DMS114 treated with DMSO at 0.1 percent for 48 hours (cell line): Measurements from ENCODE around the gene GLDC.
"Not testable (repeated sequence)": the region's sequence is repeated elsewhere in the genome, so short reads cannot be mapped to it uniquely, and the experiment has no call there.

ENCODE experiments used
- DNase-seq: peaks from one replicate; lab custom pipeline; 2025; ENCODE audit not compliant: unreplicated experiment; lab: John Stamatoyannopoulos, UW

GLDC gene

DNA sequence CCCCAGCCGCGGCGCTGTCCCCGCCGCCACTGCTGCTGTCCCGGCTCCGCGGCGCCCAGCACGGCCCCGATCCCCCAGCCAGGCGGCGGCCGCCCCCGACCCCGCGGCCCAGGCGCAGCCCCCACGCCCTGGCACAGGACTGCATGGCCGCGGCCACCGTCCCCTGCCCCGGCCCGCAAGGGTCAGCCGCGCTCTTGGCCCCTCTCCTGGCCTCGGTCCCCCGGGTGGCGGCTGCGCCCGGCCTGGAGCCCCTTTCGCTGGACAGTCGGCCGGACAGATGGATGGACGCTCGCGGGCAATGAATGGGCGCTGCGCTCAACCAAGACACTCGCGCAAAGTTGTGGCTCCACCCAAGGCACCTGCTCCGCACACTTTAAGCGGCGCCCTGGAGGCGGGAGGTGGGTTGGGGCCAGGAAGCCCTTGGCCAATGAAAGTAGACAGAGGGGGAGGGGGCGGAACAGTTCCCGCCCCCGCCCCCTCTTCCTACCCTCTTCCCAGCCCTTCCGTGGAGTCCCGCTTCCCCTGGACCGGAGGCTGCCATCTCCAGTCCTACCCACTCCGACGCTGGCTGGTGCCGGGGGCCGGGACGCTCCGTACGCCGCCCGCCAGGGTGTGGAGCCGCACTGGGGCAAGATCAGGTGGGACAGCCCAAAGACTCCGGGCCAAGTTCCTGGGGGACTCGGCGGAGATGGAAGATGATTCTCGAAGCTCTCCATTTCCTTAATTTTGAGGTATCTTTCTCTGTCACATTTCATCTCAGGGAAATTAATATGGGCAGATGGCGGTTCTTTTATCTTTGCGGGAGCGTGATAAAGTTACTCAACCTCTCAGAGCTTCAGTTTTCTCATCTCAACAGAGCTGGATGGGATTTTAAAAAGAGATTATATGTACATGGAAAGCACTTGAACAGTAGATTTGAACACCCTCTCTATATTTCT, at the start of gene GLDC:
Gene GLDC (minus strand): TSS at position 375 of the 938 bp plus-strand sequence. CDS start 230 bp downstream, at position 145.
- peak; percentile 68 for DNase-seq

DNA sequence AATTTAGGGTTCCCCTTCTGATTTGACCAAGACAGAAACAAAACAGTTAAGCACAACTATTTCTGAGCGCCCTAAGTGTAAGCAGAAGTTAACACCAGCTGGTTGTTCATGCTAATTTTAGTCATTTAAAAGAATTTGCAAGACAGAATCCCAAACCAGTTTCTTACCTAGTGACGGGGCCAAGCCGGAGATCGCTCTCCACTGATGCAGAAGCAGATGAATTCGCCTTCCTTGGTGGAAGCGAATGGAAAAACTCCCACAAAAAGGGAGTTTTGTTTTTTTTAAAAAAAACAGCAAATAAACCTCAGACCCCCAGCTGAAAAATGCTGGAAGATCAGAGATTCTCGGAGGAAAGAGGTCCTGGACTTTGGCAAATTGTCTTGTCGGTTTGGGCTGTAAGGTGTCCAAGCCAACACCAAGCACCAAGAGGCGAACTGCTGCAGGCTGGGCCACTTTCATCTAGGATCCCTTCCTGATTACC, 47.4 kb upstream of the GLDC start:
- DNase-seq = no peak

DNA sequence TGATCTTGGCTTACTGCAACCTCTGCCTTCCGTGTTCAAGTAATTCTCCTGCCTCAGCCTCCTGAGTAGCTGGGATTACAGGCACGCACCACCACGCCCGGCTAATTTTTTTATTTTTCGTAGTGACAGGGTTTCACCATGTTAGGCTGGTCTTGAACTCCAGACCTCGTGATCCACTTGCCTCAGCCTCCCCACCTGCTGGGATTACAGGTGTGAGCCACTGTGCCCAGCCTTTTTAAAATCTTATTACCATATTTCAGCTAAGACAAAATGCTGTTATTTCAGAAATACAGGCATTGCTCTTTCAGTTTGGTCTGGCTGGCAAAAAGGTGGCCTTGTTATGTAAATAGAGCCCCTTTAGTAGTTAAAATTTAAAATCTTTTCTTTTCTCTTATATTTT, 46.9 kb upstream of the GLDC start:
- no peak for DNase-seq

DNA sequence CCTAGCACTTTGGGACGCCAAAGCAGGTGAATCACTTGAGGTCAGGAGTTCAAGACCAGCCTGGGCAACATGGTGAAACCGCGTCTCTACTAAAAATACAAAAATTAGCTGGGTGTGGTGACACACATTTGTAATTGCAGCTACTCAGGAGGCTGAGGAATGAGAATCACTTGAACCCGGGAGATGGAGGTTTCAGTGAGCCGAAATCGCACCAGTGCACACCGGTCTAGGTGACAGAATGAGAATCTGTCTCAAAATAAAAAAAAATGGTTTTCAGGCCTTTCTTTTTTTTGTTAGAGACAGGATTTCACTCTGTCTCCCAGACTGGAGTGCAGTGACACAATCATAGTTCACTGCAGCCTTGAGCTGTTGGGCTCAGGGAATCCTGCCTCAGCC, 45.1 kb upstream of the GLDC start:
- DNase-seq = not testable (repeated sequence)

DNA sequence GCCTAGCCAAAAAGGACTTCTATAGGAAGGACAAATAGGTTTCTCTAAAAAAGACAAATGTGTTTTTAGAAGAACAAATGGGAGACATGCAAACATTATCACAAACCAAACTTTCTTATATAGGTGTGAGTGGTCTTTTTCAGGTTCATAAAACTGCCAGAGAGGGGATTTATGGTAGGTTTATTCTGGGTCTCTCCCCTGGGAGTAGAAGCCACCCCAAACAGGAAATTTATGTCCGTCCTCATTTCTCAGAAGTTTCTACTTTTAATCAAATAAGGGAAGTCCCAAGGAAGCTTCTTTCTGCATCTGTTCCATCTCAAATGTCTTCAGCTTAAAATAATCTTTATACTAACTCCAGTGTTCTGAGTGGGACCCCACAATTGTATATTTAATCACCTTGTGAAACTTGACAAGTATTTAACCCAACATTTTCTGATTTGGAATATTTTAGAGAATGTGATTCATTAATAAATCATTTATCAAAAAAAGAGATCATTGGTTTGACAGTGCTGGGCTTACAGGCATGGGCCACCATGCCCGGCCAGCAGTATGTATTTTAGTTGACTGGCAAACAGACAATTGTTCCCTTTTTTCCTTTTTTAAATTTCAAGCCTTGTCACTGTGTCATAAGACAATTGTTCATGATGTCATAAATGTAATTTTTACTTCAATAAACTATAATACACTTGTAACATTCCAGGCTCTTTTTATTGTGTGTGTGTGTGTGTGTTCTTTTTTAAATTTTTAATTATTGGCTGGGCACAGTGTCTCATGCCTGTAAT, 44.6 kb upstream of the GLDC start:
- DNase-seq = no peak

DNA sequence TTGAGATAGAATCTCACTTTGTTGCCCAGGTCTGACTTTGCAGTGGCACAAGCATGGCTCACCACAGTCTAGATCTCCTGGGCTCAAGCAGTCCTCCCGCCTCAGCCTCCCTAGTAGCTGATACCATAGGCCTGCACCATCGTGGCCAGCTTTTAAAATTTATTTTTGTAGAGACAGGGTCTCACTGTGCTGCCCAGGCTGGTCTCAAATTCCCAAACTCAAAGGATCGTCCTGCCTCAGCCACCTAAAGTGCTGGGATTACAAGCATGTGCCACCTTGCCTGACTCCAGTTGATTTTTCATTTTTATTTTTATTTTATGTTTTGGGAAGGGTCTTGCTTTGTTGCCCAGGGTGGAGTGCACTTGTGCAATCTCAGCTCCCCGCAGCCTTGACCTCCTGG, 41.7 kb upstream of the GLDC start:
- DNase-seq = no peak

DNA sequence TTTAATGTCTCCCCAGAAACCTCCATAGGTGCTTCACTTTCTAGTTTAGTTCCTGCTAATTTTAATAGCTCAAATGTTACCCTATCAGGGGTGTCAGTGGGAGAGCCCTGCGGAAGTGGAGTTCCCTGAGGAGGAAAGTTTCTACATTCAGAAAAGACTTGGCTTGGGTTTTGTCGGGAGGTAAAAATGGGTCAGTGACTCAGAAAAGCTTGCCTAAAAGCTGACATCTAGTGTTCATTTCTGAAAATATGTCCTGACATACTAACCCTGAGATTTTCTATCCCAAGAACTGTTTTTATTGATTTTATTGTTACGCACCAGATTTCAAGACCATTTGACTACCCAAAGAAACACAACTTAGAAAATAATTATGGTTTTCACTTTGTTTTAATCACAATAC, 40.9 kb upstream of the GLDC start:
- no peak for DNase-seq

DNA sequence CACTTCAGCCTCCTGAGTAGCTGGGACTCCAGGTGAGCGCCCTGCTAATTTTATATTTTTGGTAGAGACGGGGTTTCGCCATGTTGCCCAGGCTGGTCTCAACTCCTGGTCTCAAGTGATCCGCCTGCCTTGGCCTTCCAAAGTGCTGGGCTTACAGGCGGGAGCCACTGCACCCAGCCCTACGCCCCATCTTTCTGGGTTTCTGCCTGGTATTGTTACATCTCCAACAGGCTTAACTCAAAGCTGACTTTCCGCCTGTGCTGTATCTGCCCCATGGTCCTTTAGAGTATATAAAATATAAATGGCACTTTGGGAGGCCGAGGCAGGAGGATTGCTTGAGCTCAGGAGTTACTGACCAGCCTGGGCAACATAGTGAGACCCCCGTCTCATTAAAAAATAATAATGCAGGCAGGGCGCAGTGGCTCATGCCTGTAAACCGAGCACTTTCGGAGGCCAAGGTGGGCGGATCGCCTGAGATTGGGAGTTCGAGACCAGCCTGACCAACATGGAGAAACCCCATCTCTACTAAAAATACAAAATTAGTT, 36.5 kb upstream of the GLDC start:
- DNase-seq = no peak

DNA sequence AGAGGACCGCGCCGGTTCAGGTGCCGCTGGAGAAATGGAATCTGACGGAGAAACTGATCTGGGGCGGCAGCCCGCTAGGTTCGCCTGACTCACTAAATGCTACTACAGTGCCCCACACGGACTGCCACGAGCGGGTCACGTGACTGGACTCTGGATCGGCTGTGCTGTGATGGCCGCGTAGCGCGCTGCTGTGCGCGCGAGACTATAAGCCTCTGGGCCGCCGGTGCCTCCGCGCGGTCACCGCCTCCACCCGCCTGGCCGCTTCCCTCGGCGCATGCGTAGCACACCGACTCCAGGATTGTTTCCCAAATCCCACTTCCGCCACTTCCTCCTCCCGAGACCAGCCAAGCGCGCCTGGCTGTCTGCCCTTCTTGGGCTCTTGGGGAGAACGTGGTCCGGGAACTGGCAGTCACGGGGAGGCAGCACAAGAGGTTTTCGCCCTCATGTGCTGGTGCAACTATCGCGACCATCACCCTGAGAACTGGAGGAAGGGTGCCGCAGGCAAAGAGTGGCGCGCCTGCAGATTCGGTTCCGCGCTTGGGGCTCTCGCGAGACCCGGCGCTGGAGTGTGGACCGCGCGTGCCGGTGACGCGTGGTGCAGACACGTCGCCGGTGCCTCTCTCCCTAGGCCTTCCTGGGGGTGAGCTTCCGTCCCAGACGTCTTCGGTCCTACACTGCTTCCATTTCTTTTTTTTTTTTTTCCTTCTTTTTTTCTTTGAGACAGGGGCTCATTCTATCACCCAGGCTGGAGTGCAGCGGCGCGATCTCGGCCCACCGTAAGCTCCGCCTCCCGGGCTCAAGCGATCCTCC, 35.8 kb upstream of the GLDC start:
- peak; percentile 93 for DNase-seq

DNA sequence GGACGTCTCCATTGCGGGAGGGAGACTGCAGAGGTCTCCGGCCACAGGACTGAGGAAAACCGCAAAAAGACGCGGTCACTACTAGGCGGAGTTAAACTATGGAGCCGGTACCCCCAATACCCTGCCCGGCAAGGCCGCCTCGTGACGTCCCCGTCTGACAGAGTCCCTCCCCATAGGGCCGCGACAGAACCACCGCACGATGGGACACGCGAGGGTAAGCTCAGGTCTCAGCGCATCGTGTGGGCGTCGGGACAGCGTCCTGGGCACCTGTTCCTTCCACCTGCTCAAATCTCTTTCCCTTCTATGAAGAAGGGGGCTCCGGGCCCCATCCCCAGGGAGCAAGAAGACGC, 35.2 kb upstream of the GLDC start:
- peak; percentile 61 for DNase-seq

DNA sequence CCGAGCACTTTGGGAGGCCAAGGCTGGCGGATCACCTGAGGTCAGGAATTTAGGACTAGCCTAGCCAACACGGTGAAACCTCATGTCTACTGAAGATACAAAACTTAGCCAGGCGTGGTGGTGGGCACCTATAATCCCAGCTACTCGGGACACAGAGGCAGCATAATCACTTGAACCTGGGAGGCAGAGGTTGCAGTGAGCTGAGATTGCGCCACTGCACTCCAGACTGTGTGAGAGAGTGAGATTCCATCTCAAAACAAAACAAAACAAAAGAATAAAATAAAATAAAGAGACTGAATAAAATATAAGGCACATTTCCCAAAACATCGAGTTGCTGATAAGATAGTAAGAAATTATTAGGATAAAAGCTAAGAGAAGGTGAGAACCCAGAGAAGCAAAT, 32.3 kb upstream of the GLDC start:
- DNase-seq = no peak

DNA sequence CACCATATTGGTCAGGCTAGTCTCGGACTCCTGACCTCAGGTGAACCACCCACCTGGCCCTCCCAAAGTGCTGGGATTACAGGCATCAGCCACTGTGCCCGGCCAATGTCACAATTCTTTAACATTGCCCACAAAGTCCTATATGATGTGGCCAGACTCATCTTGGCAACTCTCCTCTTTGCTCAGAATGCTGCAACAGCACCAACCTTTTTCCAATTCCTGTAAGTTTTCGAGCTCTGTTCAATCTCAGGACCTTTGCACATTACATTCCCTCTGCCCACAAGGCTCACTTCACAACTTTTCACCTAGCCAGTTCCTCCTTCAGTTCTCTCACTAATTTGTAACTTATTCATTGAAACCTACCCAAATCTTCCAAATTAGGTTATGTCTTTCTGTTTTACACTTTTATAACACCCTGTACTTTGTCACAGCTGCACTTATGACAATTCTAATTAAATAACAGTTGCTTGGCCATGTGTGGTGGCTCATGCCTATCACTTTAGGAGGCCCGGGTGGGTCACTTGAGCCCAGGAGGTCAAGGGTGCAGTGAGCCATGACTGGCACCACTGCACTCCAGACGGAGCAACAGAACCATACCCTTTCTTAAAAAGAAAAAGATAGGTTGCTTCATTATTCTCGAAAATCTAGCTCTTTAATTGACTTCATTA, 30.9 kb upstream of the GLDC start:
- DNase-seq = no peak

DNA sequence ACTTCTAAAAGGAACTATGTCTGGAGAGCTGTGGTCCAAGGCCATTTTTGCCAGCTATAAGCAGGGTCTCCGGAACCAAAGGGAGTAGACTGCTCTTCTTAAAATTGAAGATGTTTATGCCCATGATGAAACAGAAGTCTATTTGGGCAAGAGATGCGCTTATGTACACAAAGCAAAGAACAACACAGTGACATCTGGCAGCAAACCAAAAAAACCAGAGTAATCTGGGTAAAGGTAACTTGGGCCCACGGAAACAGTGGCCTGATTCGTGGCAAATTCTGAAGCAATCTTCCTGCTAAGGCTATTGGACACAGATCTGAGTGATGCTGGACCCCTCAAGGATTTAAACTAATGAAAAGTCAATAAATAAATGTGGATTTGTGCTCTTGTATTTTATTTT, 29.7 kb upstream of the GLDC start:
- DNase-seq = no peak

DNA sequence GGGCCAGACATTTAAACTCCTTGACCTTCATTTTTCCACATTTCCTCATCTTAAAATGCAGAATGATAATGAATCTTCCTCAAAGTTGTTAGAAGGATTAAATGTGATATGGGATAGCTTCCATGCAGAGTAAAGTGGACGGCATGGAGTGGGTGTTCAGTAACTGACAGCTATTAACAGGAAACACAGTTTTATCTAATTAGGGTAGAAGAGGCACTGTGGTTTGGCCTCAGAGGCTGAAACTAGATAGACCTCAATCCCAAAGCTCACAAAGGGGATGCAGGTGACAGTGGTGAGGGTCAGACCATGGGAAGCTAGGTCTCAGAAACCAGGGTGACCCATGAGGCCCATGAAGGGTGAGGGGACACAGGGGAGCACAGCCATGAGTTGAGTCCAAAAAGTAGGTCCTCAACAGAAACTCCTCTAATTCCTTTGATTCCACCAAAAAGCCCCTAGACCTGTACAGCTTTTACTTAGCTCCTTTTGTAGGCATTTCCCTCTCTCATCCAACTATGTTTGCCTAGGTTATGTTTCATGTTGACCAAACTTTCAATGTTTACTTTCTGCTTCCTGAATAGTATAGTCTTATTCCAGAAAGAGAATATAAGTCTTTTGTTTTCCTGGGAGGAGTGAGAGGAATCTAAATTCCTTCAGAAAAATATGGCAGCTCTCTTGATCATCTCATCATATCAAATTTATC, 27.9 kb upstream of the GLDC start:
- no peak for DNase-seq

DNA sequence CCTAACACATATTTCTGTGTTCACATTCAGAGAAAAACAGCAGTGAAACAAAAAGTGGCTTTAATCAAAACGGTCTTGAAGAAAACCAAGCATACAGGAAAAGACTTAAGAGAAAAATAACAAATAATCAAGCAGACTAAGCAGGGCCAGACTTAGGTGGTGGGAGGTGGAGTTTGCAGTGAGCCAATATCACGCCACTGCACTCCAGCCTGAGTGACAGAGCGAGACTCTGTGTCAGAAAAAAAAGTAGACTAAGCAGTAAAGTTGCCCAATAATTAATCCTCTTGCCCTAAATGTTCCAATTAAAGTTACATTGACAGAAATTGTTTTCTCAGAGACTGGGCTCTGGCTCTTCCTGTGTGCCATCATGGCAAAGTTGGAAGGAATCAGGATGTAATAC, 26.6 kb upstream of the GLDC start:
- DNase-seq = no peak

DNA sequence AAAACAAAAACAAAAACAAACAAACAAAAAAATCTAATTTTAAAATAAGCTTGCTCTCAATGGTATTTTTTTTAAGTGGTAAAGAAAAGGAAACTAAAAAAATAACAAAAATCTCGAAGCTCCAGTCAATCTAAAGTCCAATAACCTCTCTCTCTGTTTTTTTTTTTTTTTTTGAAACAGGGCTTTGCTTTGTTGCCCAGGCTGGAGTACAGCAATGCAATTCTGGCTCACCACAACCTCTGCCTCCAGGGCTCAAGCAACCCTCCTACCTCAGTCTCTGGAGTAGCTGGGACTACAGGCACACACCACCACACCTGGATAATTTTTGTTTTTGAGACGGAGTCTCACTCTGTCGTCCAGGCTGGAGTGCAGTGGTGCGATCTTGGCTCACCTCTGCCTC, 25.9 kb upstream of the GLDC start:
- no peak for DNase-seq

DNA sequence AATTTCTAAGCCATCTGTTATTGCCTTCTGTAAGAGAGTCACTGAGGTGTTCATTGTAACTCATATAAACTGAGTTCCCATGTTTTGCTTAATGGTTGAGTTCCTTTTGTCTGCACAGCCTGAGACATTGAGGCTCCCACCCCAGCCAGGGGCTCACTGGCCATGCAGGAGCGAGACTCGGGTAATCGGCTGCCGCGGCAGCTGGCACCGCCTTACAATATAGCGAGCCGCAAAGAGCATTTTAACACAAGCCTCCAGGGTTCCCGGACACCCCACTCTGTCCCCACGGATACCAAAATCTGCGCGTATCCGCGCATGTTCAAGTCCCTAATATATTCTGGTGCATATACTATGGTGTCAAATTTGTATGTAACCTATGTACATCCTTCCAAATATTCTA, 24.4 kb upstream of the GLDC start:
- DNase-seq = no peak

DNA sequence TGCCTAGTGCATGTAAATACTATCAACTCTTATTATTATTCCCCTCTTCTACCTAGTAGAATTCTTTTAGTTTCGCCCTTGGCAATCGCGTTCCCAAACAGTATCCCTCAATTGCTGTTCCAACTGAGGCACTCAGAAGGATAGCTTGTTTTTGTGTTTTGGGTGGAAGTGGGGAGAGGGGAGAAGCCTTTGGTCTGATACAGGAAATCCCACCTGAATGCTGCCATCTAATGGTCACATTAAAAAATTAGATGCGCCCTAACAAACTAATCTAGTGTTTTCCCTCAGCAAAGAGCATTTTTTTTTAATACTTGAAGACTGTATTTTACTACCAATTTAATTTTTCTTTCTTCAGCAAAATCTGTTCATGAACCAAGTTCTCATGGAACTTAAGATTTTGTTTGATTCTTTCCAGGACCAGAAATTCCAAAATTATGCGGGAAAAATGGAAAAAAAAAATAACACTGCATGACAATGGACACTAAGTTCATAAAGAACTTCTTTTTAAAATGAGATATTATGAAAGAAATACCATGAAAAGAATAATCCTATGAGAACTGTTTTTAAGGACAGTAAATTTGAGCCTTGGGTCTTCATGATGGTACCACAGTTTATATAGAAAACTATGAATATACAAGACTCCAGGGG, 22.2 kb upstream of the GLDC start:
- DNase-seq = peak; percentile 22

DNA sequence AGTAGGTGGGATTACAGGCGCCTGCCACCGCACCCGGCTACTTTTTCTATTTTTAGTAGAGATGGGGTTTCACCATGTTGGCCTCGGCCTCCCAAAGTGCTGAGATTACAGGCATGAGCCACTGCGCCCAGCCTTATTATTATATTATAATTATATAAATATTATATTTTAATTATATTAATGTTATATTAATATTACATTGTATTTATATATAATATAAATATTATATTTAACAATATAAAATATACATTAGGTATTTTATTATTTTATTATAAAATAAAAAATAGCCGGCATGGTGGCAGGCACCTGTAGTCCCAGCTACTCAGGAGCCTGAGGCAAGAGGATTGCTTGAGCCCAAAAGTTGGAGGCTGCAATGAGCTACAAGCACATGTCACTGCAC, 21.6 kb upstream of the GLDC start:
- no peak for DNase-seq
